ENCODE data around the gene GPATCH1. TPM values are rescaled to one million over a fixed set of nuclear protein-coding genes. Genes with fewer than 3 reads are reported as not detected.

The GPATCH1 gene
- total RNA-seq, 2 donors from 2014 or later = 7.9 to 12.2 TPM

- 97% methylated on average over 1 of the region's 1 CpG for WGBS
- H3K36me3 ChIP-seq = no peaks in the 10 kb centered on the region
- no peaks in the 10 kb centered on the region for H3K27me3 ChIP-seq (replicated peaks; ENCODE audit: insufficient read depth)
- no peak overlapping the region for H3K4me3 ChIP-seq
- no peaks in the 10 kb centered on the region for H3K4me1 ChIP-seq (replicated peaks)
- intact Hi-C loops (cut with DNase I) = no loop called here
- DNase-seq (ENCODE audit: low spot score) = no peak
- TF ChIP-seq POLR2AphosphoS5 (IDR thresholded peaks at IDR 0.05) (no peak), POLR2A (IDR thresholded peaks at IDR 0.05) (no peak), CTCF (IDR thresholded peaks at IDR 0.05) (no peak)
- no peaks in the 10 kb centered on the region for H3K9me3 ChIP-seq
- H3K27ac ChIP-seq = no peak overlapping the region
Measured at GRCh38 chr19:33167438-33167837, 86.5 kb downstream of the GPATCH1 start.

- intact Hi-C loops (cut with DNase I) = no loop called here
- Histone ChIP-seq H3K4me3 (no peak overlapping the region), H3K27me3 (replicated peaks; ENCODE audit: insufficient read depth) (no peaks in the 10 kb centered on the region), H3K4me1 (replicated peaks) (no peaks in the 10 kb centered on the region), H3K27ac (no peak overlapping the region), H3K9me3 (no peaks in the 10 kb centered on the region), H3K36me3 (no peaks in the 10 kb centered on the region)
- DNase-seq (ENCODE audit: low spot score) = no peak
- WGBS = 100% methylated on average over 1 of the region's 1 CpG
- TF ChIP-seq POLR2A (IDR thresholded peaks at IDR 0.05) = no peak
Measured at GRCh38 chr19:33168528-33168927, 87.5 kb downstream of the GPATCH1 start.

- intact Hi-C loops (cut with DNase I) = no loop called here
- 89% methylated on average over 1 of the region's 1 CpG for WGBS
- Histone ChIP-seq H3K36me3 (no peaks in the 10 kb centered on the region), H3K9me3 (no peaks in the 10 kb centered on the region), H3K4me1 (replicated peaks) (no peaks in the 10 kb centered on the region), H3K27me3 (replicated peaks; ENCODE audit: insufficient read depth) (no peaks in the 10 kb centered on the region), H3K27ac (no peak overlapping the region), H3K4me3 (no peak overlapping the region)
- TF ChIP-seq CTCF (IDR thresholded peaks at IDR 0.05) = no peak
- no peak for TF ChIP-seq POLR2AphosphoS5 (IDR thresholded peaks at IDR 0.05)
- no peak for TF ChIP-seq POLR2A (IDR thresholded peaks at IDR 0.05)
- DNase-seq (ENCODE audit: low spot score) = no peak
Measured at GRCh38 chr19:33171222-33171795, 90.3 kb downstream of the GPATCH1 start.

GRCh38 chr19:33171916-33172359 is 91.0 kb downstream of the GPATCH1 start:
- no peak for TF ChIP-seq POLR2AphosphoS5 (IDR thresholded peaks at IDR 0.05)
- no peak for TF ChIP-seq POLR2A (IDR thresholded peaks at IDR 0.05)
- no peak for TF ChIP-seq CTCF (IDR thresholded peaks at IDR 0.05)
- intact Hi-C loops (cut with DNase I) = no loop called here
- DNase-seq (ENCODE audit: low spot score) = no peak
- Histone ChIP-seq H3K27ac (no peak overlapping the region), H3K4me1 (replicated peaks) (no peaks in the 10 kb centered on the region), H3K9me3 (no peaks in the 10 kb centered on the region), H3K27me3 (replicated peaks; ENCODE audit: insufficient read depth) (no peaks in the 10 kb centered on the region), H3K36me3 (no peaks in the 10 kb centered on the region), H3K4me3 (no peak overlapping the region)
- 78% methylated on average over 6 of the region's 6 CpGs for WGBS

GRCh38 chr19:33174186-33174585 is 93.2 kb downstream of the GPATCH1 start:
- no peak overlapping the region for H3K27ac ChIP-seq
- TF ChIP-seq POLR2AphosphoS5 (IDR thresholded peaks at IDR 0.05) (no peak), POLR2A (IDR thresholded peaks at IDR 0.05) (no peak), CTCF (IDR thresholded peaks at IDR 0.05) (no peak)
- 89% methylated on average over 5 of the region's 5 CpGs for WGBS
- no peak overlapping the region for H3K4me3 ChIP-seq
- no peaks in the 10 kb centered on the region for H3K27me3 ChIP-seq (replicated peaks; ENCODE audit: insufficient read depth)
- no peaks in the 10 kb centered on the region for H3K4me1 ChIP-seq (replicated peaks)
- DNase-seq (ENCODE audit: low spot score) = no peak
- H3K36me3 ChIP-seq = no peaks in the 10 kb centered on the region
- no peaks in the 10 kb centered on the region for H3K9me3 ChIP-seq
- intact Hi-C loops (cut with DNase I) = no loop called here

Measured in prostate gland (tissue), 2 donors.